GM23248 (cell line): Measurements from ENCODE around the gene TMEM132A.

Source experiments
- EZH2 ChIP-seq: fragments of 200-600 bp; sonication (generic); IDR thresholded peaks from 2 replicates; pipeline ENCODE4 v1.6.1; 2018; ENCODE audit warnings: antibody characterized with exemption, mild to moderate bottlenecking; ENCODE audit not compliant: insufficient read depth, poor library complexity, severe bottlenecking
- EZH2phosphoT487 ChIP-seq: fragments of 200-600 bp; sonication (generic); IDR thresholded peaks from 2 replicates; pipeline ENCODE4 v1.6.1; 2018; ENCODE audit warnings: antibody characterized with exemption, moderate library complexity, mild to moderate bottlenecking, low read depth; ENCODE audit not compliant: insufficient read depth

GRCh38 chr11:60918939-60919265 lies 5.4 kb upstream of the TMEM132A start:
- TF ChIP-seq EZH2phosphoT487 (no peak), EZH2 (no peak)
